Measurements from ENCODE around the gene ABHD13.
A peak's percentile ranks its signal among the peaks of the same experiment; 100 is the strongest.
"Not testable (repeated sequence)": the region's sequence is repeated elsewhere in the genome, so short reads cannot be mapped to it uniquely, and the experiment has no call there.

ABHD13 gene

DNA sequence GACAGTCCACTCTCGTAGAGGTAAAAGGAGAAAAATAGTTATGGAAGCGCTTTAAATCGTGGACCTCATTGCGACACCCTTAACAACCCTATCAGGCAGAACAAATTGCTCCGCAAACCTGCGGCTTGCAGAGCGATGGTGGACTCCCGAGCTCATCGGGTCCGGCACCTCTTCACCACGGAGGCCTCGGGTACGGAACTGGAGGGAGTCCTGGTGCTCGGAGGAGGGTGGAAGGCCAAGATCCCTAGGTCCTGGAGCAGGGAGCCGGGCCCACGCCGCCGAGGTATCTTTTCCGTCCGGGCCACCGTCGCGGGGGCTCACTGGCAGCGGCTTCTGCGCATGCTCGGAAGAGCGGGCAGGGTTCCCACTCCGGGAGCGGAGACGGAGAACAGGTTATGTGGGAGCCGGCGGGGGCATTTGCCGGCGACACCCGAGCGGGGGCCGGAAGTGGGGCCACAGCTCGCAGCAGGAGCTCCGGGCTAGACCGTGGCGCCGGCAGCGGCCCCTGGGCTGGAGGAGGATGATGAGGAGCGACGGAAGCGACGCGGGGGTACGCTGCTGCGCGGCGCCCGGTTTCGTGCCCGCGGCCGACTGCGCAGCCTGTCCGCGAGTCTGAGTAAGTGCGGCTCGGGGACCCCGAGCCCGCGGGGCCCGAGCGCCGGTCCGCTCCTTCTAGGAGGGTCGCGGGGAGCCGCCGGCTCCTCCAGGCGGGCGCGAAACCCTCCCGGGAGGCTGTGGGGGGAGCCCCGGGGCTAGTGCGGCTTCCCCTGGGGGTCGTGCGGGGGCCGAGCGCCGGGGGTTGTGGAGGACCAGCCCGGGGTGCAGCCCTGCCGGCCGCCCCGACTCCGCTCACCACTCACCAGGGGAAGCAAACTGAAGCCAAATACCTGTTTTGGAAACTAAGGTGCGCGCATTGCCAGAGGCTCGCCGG, at the start of gene ABHD13:
Gene ABHD13, plus strand, starts transcription at position 349 of the 931 bp plus-strand sequence. CDS start 10,827 bp downstream, outside the sequence.
- peak; percentile 89 for DNase-seq (ENCODE audit: low read depth)

DNA sequence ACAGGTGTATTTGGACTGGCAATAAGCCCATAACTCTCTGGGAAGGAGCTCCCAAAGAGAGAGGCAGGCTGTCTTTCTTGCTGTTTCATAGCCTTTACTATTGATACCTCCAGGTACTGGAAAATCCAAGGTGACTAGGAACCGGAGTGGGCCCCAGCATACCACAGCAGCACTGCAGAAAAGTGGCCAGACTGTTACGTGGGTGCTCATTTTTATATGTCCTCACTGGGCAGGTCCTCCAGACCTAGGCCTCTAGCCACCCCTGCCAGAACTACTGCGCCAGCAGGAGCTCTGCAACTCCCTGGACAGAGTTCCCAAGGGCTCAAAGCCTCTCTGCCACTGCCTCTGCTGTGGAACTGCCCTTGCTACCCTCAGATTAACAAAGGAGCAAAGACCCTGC, 49.3 kb upstream of the ABHD13 start:
- DNase-seq (ENCODE audit: low read depth): no peak

DNA sequence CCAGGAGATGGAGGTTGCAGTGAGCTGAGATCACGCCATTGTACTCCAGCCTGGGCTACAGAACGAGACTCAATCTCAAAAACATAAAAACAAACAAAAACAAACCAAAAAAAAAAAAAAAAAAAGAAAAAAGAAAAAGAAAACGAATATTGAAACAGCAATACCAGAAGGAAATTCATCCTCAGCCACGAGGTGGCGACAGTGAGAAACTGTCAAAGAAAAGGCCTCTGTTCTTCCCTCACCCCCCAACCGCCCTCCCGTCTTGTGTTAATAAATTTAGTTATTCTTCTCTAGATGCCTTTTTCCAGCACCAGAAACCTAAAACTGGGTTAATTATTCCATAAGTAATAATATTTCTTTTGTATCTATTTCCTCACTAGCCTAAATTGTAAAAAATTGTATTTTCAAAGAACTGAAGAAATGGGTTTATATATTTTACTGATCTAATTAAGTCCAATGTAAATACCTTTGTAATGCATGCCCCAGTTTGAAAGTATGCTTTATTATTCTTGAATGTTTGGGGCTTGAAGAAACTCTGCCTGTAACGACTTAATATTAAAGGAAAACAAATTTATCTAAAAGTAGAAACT, 41.4 kb upstream of the ABHD13 start:
- DNase-seq (ENCODE audit: low read depth): no peak

GRCh38 chr13:108178078-108178477, 40.1 kb upstream of the ABHD13 start:
- DNase-seq (ENCODE audit: low read depth): no peak

DNA sequence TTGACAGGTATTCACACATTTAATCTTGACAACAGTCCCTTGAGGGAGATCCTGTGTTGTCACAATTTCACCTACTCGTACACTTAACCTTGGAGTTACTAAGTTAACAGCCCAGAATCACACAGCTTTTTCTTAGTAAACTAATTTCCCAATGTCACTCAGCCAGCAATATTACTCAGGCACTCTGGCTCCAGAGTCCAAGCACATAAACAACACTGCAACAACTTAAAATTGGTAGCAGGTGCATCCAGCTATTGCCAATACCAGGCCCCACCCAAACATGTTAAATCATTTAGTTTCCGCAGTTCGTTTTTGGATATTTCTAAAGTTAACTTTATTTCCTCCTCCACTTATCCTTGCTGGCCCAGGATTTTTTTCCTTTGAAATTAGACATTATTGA, 35.5 kb upstream of the ABHD13 start:
- DNase-seq (ENCODE audit: low read depth): no peak

DNA sequence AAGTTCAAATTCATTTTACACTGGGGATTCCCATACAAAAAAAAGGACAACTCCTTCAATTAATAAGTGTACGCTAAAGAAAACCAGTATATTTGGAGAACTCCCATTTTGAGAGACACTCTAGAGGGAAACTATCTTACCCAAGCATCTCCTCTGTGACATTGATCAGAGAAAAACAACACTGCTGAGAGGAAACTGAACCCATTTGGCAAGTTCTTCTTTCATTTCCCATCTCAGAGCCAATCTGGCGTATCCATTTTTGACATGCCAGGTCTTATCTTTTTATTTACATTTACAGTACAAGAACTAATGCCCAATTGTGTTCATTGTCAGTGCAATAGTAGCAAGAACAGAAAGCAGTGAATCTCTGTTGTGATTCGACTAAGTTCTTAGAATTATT, 33.0 kb upstream of the ABHD13 start:
- no peak for DNase-seq (ENCODE audit: low read depth)

- DNase-seq (ENCODE audit: low read depth): no peak
Measured at GRCh38 chr13:108188260-108188659, 29.9 kb upstream of the ABHD13 start.

GRCh38 chr13:108190897-108191296, 27.3 kb upstream of the ABHD13 start:
- DNase-seq (ENCODE audit: low read depth): no peak

- no peak for DNase-seq (ENCODE audit: low read depth)
Measured at GRCh38 chr13:108193806-108194205, 24.4 kb upstream of the ABHD13 start.

DNA sequence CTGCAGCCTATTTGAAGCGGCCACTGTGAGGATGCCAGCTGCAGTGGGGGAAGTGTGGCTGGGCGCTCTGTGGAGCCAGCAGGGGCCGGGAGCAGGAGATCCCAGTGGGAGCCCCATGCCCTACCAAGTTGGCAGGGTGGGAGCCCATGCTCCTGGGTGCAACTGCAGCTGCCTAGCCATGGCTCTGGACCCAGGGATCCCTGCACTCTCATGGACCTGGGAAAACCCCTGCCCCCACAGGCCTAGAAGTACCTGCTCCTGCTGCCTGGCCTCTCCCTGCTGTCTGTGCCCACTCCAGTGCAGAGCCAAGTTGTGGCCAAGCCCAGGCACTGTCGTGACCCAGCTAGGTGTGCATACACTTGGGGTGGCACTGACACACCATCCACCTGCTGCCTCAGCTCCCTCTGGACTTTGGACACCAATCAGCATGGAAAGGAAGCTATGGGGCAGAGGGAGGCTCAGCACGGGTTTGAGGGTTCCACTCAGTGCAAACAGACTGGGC, 23.7 kb upstream of the ABHD13 start:
- no peak for DNase-seq (ENCODE audit: low read depth)

DNA sequence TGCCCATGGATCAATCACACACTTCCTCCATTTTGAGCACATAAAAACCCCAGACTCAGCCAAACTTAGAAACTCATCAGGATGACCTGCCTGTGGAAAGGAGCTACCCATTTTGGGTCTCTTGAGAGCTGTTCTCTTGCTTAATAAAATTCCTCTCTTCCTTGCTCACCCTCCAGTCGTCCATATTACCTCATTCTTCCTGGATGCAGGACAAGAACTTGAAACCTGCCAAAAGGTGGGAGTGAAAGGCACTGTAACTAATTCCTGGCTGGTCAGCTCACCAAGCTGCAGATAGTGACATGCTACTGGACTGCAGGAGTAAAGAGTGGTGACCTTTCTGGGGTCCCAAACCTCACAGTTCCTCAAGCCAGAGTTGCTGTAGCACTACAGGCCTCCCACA, 23.0 kb upstream of the ABHD13 start:
- DNase-seq (ENCODE audit: low read depth): no peak

DNA sequence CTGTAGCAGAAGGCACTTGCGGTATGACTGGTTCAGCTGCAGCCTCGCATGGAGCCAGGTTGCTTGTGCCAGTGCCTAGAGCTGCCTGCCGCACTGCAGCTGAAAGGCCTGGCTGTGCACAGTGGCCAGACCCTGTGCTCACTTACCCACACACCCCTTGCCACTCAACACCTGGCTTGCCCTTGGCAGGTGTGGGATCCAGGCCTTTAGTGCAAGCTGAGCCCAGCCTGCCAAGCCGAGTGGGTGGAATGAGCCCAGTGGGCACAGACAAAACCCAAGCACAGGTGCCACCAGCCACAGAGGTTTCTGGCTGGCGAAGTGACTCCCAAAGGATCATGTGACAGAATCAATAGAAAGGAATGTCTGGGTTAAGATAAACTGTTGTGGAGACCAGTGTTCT, 22.3 kb upstream of the ABHD13 start:
- DNase-seq (ENCODE audit: low read depth): no peak

DNA sequence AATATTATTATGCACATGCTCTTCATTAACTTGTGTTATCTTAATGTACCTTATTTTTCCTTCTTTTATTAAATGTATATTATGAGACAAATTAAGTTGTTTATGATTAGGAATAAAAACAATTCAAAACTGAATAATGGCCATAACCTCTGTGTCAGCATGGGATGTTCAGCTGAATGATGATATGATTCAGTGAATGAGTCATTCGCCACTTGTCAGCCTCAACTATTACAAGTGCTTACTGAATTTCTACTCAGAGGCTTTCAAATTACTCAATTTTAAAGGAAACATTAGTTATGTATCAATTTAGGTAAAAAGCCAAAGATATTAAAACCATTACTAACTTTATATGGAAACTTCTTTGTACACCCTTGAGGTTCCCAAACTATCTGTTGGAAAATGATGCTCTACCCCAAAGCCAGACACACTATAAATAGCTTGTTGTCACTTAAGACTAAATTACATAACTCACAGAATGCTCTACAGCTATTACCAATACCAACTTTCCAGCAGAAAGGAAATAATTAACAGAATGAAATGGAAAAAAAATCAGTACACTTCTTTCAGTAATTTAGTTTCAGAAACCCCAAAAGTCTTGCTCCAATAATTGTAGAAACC, 17.3 kb upstream of the ABHD13 start:
- DNase-seq (ENCODE audit: low read depth): peak; percentile 12

DNA sequence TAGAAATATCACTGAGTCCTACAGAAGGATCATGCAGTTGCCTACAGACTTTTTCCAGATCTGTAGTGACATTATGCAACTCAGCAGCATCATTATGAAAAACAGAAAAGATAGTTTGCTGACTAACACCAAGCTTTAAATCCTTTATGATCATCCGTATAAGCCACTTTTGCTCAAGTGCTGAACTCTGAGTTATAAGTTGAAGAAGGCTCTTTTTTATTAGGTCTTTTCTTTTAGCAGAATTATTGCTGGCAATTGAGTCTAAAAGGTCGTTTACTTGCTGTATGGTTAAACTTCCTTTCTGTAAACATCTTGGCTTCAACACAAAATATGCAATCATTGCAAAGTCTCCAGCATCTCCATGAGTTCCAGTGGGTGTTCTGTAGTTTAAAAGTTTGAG, 7.6 kb upstream of the ABHD13 start:
- DNase-seq (ENCODE audit: low read depth): no peak

DNA sequence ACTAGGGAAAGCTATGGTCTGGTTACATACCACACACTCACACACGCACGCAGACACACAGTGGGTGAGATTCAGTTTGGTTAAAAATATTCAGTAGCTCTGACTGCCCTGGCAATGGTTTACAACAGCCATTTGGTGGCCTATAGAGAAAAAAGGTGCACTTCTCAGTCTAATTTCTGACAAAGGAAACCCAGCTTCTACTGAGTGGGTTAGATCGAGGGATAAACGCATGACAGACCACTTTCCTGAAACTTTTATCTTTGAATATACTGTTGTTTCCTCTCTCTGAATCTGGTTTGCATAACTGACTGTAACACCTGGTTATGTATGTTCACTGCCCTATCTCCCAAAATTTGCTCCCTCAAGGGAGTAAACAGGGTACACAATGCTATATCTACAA, 5.3 kb upstream of the ABHD13 start:
- DNase-seq (ENCODE audit: low read depth): no peak

DNA sequence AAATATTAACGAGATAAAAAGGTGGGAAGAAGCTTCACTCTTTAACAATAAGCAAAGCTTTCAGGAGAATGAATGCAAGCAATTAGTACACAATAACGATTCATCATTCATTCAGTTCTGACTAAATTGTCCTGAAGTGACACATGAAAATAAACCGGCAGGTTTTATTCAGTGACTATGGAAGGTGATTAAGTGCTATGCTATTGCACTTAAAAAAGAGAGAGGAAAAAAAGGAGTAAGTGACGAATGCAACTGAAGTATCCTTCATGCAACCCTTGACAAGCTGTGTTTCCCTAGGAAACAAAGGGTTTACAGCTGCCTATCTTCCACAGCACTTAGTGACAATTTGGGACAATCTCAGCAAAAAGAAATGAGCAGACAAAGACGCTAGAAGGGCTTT, 4.2 kb upstream of the ABHD13 start:
- no peak for DNase-seq (ENCODE audit: low read depth)

- no peak for DNase-seq (ENCODE audit: low read depth)
Measured at GRCh38 chr13:108214441-108215271, 3.5 kb upstream of the ABHD13 start.

DNA sequence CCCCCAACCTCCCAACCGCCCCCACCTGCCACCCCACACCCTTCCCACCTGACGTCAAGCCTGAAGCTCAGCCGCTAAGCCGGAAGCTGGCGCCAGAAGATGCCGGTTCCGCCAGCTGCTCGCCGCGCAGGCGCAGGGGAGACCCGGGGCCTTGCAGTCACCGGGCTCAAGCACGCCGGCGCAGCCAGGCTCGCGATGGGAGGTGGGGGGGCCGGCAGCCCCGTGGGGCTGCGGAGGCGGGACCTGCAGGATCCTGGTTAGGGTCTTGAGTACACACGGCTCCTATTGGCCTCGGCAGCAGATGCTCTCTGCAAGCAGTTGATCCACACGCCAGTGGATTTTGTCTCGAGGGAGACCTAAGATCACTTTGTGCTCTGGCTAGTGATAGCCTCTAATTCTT, 2.8 kb upstream of the ABHD13 start, which contains the start of gene LIG4:
Gene LIG4, minus strand, starts transcription at position 101 of the 400 bp plus-strand sequence. CDS start 4,268 bp downstream, outside the sequence.
- DNase-seq (ENCODE audit: low read depth): peak; percentile 89

DNA sequence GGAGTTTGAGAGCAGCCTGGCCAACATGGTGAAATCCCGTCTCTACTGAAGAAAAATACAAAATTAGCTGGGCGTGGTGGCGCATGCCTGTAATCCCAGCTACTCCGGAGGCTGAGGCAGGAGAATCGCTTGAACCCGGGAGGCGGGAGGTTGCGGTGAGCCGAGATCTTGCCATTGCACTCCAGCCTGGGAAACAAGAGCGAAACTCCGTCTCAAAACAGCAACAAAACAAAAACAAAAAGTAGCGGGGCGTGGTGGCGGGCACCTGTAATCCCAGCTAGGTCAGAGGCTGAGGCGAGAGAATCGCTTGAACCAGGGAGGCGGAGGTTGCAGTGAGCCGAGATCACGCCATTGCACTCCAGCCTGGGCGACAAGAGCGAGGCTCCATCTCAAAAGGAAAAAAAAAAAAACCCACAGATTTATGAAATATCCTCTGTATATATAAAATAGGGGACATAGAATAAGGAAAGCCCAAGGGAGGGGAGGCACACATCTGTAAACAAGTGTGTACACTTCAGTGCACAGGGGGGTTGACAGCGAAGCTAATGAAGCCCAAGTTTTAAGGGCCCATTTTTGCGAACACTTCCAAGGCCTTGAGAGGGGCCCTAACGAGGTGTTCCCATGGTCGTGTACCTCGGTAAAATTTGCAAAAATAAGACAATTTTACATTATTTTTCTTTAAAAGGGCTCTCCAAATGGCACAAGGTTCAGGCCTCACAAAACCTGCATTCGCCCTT, 717 bp upstream of the ABHD13 start:
- DNase-seq (ENCODE audit: low read depth): not testable (repeated sequence)

DNA sequence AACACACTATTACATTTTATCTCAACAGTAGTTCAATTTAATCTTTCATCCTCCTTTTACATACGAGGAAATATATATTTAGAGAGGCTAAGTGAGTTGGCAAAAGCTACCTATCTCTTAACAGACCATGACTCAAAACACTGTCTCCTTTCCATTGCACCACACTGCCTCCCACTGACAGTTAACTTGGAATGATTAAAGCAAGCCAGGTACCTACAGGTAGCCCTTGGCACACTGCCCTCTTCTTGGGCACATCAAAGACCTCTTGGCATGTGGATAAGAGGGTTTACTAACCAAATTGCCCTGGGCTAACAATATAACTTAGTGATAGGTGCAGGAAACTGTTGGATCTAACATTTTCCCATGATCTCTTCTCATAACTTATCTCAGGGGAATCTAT, 1.8 kb downstream of the ABHD13 start:
- DNase-seq (ENCODE audit: low read depth): no peak

All from fibroblast of gingiva (primary cell).